ENCODE results near the gene MOB3C.

Gene MOB3C

DNA sequence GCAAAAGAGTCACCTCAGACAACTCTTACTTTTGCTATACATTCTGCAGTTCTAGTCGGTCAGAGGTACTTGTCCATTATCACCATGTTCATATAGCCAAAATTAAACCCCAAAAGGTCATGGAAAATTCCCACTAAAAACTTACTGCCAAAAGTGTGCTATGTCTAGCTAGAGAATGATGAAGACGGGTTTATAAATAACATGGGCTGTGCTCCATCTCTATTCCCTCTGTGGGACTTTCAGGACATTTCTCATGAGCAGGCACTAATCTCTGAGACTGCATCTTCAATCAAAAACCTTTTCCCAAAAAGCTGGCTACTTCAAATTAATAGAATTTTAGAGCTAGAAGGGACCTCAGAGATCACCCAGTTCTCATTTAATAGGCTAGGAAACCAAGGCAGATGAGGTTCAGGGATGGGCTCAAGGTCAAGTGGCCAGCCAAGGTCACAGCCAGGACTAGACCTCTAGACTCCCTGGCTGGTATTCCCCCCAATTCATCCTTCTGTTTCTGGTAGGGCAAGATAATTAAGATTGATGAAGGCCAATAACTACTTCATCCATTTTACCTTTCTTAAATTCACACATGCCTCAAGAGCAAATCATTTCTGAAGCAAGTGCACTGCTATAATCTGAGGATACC is 21.0 kb upstream of the MOB3C start:
- no peak for DNase-seq (ENCODE audit: low read depth)
- no peak overlapping the region for H3K4me3 ChIP-seq (ENCODE audit: low read depth, low read length)

DNA sequence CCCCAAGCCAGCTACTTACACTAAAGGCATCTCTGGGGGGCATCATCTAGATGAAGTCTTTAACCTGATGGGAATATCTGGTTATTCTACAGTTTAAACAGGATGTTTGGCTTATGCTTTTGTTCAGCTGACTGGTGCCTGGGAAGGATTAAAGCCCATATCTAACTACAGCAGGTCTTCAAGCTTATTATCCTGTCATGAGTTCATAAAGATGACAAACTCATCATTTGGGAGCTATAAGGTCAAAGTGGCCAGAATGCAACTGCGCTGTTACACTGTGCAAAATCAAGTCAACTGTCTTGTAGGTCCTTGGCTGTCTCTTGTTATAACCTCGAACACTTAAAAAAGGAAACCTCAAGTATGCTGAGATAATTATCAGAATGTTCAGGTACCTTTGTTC is 18.6 kb upstream of the MOB3C start:
- no peak overlapping the region for H3K4me3 ChIP-seq (ENCODE audit: low read depth, low read length)
- TF ChIP-seq, protein P1, sequence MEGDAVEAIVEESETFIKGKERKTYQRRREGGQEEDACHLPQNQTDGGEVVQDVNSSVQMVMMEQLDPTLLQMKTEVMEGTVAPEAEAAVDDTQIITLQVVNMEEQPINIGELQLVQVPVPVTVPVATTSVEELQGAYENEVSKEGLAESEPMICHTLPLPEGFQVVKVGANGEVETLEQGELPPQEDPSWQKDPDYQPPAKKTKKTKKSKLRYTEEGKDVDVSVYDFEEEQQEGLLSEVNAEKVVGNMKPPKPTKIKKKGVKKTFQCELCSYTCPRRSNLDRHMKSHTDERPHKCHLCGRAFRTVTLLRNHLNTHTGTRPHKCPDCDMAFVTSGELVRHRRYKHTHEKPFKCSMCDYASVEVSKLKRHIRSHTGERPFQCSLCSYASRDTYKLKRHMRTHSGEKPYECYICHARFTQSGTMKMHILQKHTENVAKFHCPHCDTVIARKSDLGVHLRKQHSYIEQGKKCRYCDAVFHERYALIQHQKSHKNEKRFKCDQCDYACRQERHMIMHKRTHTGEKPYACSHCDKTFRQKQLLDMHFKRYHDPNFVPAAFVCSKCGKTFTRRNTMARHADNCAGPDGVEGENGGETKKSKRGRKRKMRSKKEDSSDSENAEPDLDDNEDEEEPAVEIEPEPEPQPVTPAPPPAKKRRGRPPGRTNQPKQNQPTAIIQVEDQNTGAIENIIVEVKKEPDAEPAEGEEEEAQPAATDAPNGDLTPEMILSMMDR (IDR thresholded peaks at IDR 0.05; ENCODE audit: insufficient read depth, low read depth, low read length, missing control alignments): no peak
- DNase-seq (ENCODE audit: low read depth): no peak

More for the DNA sequence above, 21.0 kb upstream of the MOB3C start:
- TF ChIP-seq, protein P1 (IDR thresholded peaks at IDR 0.05; ENCODE audit: insufficient read depth, low read depth, low read length, missing control alignments): no peak

DNA sequence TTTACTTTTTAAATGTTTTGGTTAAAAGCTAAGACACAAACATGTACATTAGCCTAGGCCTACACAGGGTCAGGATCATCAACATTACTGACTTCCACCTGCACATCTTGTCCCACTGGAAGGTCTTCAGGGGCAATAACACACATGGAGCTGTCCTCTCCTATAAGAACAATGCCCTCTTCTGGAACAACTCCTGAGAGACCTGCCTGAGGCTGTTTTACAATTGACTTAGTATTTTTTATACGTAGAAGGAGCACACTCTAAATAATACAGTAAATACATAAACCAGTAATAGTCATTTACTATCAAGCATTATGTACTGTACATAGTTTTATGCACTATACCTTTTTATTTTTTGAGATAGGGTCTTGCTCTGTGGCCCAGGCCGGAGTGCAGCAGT is 14.1 kb upstream of the MOB3C start:
- H3K4me3 ChIP-seq (ENCODE audit: low read depth, low read length): no peak overlapping the region
- no peak for DNase-seq (ENCODE audit: low read depth)
- TF ChIP-seq, protein P1 (IDR thresholded peaks at IDR 0.05; ENCODE audit: insufficient read depth, low read depth, low read length, missing control alignments): no peak

DNA sequence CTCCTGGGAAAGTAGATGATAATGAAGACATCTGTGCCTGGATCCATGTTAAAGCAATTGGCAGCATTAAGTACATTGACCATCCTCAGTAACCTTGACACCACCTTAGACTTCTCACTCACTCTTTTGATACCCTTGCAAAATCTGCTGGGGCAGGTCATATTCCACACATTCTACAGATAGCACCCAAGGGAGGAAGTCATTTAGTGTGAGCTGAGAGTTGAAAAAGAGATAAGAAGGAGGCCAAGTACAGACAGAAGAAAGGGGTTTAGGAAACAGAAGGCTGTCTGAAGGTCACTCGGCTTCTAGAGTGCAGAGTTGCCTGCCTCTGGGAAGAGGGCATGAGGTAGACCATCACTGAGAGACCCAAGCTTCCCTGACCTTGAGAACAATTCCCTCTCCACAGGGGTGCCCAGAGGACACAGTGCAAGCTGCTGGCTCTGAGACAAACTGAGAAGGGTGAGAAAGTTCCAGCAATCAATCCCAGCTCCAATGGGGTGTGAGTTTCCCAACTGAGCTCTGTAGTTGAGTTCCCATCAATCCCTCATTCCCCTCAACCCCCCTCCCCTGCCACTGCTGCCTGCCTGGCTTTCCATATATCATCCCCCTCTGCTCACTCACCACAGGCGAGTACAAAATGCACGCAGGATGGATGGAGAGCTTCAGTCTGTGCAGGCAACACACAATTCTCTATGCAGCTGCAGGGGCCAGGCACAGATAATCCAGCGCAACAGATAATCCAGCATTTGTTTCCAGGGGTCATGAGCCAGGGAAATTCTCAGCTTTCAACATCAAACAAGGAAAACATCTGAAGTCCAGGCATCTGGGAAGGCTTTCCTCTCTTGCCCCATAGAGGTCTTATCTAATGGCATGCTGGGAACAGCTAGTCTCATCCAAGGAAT is 7.4 kb upstream of the MOB3C start:
- DNase-seq (ENCODE audit: low read depth): no peak
- TF ChIP-seq, protein P1 (IDR thresholded peaks at IDR 0.05; ENCODE audit: insufficient read depth, low read depth, low read length, missing control alignments): no peak
- no peak overlapping the region for H3K4me3 ChIP-seq (ENCODE audit: low read depth, low read length)

DNA sequence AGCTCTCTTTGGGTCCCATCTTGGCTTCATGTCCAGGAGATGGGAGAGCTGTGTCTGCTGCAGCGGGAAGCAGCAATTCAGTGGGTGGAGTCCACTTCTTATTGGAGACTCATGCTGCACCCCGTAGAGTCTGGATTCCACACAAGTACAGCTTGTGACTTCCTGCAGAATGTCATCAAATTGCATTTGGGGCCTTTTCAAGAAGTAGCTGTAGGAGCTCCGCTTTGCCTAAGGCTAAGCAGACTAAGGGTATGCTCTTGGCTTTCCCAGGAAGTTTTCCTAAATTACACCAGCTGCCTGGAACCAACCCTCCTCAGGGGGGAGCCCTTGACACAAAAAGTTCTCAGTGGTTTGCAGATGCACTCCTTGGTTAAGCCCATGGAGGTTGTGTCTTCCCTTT is 5.7 kb upstream of the MOB3C start:
- DNase-seq (ENCODE audit: low read depth): no peak
- H3K4me3 ChIP-seq (ENCODE audit: low read depth, low read length): no peak overlapping the region
- TF ChIP-seq, protein P1 (IDR thresholded peaks at IDR 0.05; ENCODE audit: insufficient read depth, low read depth, low read length, missing control alignments): peak; percentile 47

DNA sequence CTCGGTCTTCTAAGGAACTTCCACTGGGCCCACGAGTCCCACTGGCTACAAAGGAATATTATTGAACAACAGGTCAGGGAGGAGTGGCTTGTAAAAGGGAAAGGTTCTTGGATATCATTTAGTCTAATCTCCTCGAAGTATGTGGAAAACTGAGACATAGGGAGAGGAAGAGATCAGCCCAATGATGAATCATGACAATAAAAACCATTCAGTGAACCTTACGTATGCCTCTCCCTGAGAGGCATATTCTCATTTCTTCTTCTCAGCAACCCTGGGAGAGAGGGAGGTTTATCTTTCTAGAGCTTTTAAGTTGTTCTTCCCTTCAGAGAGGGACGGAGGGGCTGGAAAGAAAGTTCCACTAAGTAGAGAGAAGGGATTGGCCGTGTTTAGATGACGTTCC is 5.3 kb upstream of the MOB3C start:
- TF ChIP-seq, protein P1 (IDR thresholded peaks at IDR 0.05; ENCODE audit: insufficient read depth, low read depth, low read length, missing control alignments): no peak
- DNase-seq (ENCODE audit: low read depth): no peak
- no peak overlapping the region for H3K4me3 ChIP-seq (ENCODE audit: low read depth, low read length)
